ENCODE results near the gene EBF3. TPM values are rescaled to one million over a fixed set of nuclear protein-coding genes. Genes with fewer than 3 reads are reported as not detected.
"Not testable (repeated sequence)": the region's sequence is repeated elsewhere in the genome, so short reads cannot be mapped to it uniquely, and the experiment has no call there.

EBF3 gene
- total RNA-seq, 1 donor from 2014 or later = not detected

DNA sequence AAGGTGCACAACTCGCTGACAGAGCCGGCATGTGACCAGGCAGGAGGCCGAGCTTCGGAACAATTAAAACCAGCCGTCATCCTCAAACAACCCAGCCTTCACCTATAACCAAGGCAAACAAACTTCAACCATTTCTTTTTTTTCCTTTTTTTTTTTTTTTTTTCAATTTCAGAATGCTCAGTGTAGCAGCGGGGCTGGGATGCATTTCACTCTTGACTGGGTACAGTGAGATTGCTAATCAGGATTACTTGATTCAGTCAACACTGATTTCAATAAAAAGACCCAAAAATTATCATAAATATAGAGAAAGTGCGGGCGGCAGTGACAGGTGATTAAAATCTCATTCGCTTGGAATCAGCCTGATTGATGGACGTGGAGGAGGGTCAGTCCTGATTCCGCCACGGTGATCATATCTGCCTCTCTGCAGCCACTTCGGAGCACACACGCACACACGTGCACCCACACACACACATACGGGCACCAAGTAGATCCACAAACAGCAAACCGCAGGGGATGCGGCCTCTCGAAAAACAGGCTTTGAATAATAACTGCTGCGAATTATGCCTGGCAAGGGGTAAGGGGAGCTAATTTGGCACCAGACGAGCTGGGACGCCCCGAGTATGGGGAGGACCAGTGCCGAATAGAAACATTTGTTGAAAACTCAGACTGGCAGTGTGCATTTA is 31.2 kb downstream of the EBF3 start:
- DNase-seq (ENCODE audit: low spot score) (no peak), ATAC-seq (no peak)

- ATAC-seq (no peak), DNase-seq (ENCODE audit: low spot score) (no peak)
Observed at GRCh38 chr10:129932182-129932581, 31.9 kb downstream of the EBF3 start.

DNA sequence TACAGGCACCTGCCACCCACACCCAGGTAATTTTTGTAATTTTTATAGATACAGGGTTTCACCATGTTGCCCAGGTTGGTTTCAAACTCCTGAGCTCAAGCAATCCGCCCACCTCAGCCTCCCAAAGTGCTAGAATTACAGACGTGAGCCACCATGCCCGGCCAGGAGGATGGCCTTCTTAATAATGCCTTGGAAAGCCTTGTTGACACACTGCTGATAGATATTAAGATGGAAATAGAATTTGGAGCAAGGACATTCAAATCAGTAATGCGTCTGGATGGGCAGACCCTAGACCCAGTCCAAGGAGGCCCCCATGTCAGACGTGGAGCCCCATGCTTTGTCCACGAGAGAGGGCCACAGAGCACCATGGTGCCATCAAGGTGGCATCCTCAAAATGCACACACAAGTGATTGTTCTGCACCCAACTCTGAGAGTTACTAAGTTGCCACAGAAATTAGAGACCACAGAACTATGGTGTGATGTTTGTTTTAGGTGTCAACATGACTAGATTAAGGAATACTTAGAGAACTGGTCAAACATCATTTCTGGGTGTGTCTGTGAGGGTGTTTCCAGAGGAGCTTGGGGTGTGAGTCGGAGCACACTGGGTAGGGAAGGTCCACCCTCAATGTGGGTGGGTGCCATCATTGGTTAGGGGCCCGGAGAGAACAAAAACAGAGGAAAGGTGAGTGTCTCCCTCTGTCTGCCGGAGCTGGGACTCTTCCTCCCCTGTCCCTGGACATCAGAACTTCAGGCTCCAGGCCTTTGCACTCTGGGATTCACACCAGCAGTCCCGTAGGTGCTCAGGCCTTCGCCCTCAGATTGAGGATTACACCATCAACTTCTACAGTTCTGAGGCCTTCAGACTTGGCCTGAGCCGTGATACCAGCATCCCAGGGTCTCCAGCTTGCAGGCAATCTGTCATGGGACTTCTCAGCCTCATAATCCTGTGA is 34.5 kb downstream of the EBF3 start:
- no peak for ATAC-seq
- DNase-seq (ENCODE audit: low spot score) = no peak

DNA sequence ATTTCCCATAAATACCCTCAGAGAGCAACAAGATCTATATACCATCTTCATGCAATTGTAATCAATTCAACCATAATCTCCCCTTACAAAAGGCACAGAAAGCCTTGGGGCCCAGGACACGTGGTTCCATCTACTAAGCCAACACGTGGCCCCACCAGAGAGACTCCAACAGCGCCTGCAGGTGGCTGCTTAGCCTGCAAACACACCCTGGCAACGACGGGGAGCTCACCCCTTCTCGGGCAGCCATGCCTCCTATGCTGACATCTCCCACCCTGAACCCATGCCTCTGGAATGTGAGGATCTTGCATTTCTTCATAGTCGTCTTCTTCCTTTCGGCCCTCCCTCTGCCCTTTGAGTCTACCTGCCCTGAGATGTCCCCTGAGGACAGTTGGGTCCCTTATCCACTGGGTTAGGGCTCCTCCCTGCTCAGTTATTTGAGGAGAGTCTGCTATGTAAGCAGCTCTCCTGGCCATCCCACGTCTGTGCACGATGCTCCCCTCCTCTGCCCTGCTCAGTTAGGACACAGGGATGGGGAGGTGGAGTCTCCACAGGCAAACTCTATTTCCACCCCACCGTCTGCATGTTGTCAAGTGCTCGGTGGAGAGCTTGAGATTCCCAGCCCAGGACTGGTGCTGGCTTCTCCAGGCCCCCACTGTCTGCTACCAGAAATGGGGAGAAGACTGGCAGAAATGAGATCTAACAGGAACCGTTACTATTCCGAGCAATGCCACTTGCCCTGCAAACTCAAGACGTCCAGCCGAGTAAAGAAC is 36.5 kb downstream of the EBF3 start:
- DNase-seq (ENCODE audit: low spot score) = no peak
- ATAC-seq = no peak

DNA sequence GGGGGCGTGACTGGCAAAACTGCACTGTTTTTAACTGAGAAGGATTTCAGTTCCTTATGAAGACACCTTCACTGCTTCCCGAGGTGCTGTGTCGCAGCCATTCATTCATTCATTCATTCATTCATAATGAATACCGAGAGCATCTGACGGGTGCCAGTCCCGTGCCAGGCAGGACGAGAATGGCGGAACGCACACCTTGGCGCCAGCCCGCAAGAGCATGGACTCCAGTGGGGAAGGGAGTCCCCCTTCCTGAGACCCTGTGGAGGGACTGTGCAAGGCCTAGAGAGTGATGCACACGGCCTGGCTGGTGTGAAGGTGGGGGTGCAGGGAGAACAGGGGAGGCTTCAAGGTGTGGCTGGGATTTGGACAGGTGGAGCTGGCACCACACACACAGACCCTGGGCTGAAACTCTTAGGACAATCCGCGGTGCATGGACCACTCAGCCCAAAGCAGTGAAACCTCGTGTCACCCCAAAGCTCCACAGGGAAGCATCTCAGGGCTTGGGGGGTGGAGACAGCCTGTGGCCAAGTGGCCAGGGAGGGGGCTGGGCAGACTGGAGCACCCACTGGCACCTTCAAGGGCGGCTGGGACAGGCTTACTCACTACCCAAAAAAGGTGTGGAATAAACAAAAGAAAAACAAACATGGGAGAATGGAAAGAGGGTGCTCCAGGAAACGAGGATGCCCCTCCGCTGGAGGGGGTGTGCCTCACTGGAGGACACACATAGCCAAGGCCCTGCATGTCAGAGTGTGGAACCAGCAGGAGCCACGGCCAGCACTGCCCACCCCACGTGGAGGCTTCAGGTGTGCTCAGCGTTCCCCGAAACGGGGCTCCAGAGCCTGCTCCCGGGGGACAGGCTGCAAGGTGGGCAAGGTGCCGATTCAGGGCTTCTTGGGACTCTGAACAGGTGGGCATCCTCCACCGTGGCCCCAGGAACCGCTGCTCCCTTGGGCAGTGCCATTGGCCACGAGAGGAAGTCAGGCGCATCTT is 37.7 kb downstream of the EBF3 start:
- no peak for ATAC-seq
- no peak for DNase-seq (ENCODE audit: low spot score)

DNA sequence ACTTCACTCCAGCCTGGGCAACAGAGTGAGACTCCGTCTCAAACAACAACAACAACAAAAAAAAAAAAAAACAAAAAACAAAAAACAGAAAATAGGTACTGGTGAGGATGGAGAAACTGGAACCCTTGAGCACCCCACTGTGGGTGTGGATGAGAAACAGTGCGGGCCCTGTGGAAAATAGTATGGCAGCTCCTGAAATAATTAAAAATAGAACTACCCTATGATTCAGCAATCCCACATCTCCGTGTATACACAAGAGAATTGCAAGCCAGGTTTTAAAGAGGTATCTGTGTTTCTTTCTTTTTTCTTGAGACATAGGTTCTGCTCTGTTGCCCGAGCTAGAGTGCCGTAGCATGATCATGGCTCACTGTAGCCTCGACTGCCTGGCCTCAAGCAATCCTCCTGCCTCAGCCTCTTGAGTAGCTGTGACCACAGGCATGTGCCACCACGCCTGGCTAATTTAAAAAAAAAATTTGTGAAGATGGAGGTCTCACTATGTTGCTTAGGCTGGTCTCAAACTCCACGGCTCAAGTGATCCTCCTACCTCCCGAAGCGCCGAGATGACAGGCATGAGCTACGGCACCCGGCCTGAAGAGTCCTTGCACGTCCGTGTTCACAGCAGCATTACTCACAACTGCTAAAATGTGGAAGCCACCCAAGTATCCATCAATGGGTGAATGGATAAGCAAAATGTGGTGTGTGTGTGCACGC is 39.5 kb downstream of the EBF3 start:
- no peak for DNase-seq (ENCODE audit: low spot score)
- no peak for ATAC-seq

DNA sequence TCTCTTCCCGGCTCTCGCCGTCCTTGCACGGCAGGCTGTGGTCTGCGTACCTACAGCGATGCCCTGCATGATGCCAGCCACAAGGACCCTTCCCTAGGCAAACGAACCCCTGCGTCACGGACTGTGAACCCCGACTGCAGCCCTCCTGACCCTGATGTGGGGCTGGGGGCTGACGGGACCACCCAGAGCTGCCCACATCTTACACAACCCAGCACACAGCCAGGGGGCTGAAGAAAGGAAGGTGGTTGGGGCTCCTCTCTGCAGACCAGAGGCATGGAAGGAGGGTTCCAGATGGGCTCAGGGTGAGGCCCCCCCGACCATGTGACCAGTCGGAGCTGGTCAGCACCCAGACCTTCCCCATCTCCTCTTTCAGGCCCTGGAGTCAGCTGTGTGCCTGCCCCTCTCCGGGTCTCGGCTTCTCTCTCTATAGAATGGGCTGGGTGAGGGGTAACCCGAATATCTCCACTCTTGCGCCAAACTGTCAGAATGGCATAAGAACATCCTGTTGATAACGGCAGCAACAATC is 41.4 kb downstream of the EBF3 start:
- no peak for DNase-seq (ENCODE audit: low spot score)
- ATAC-seq = no peak

- DNase-seq (ENCODE audit: low spot score) (no peak), ATAC-seq (no peak)
Observed at GRCh38 chr10:129921801-129922597, 42.1 kb downstream of the EBF3 start.

DNA sequence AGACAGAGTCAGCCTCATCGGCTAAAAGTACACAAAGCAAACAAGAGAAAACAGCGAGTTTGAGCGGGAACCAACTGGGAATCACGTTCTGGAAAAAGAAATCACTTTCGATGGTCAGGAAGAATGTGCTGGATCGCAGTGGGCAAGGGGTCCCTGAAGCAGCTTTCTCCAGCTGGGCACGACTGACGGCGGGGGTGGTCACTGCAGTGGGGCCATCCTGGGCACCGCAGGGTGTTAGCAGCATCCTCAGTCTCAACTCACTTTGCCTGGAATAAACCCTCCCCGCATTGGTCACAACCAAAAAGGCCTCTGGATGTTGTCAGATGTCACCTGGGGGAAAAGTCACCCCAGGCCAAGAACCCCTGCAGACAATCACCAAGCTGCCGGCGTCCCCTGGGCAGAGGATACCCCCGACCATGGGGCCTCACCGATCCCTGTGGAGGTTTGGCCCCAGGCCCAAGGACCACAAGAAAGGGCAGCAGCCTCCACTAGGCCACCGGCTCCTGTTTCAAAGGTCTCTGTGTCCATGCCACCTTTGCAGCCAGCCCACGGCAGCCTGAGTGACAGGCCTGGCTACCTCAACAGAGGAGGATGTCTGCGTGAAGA is 42.9 kb downstream of the EBF3 start:
- DNase-seq (ENCODE audit: low spot score) (no peak), ATAC-seq (no peak)

GRCh38 chr10:129920187-129920586 is 43.9 kb downstream of the EBF3 start:
- ATAC-seq; DNase-seq (ENCODE audit: low spot score): not testable (repeated sequence)

DNA sequence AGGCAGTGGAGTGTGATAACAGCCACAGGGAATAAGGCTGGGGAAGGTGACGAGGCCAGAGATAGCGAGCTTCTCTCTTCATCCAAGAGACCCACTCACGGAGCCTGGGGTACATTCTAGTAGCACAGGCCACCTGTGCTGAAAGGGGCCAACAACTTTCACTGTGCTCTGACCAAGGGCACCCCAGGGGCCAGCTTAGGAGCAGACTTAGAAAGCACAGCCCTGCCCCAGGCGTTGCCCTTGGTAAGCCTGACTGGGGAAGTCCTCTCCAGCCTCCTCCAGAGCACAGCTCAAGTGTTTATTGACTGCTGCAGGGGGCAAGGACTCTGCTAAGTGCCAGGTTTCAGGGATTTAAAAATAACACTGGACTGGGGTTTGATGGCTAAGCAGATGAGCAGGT is 44.7 kb downstream of the EBF3 start:
- DNase-seq (ENCODE audit: low spot score) (no peak), ATAC-seq (no peak)

DNA sequence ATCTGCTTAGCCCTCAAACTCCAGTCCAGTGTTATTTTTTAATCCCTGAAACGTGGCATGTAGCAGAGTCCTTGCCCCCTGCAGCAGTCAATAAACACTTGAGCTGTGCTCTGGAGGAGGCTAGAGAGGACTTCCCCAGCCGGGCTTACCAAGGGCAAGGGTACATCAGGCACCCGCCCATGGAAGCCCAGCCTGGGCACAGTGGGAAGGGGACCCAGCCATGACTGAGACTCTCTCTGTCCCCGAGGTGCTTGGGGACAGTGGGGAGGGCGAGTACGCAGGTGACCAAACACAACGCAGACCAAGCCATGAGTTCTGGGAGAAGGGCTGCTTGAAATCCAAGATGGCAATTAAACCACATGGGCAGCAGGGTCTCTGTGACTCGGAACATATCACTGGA is 45.2 kb downstream of the EBF3 start:
- DNase-seq (ENCODE audit: low spot score) (no peak), ATAC-seq (no peak)

DNA sequence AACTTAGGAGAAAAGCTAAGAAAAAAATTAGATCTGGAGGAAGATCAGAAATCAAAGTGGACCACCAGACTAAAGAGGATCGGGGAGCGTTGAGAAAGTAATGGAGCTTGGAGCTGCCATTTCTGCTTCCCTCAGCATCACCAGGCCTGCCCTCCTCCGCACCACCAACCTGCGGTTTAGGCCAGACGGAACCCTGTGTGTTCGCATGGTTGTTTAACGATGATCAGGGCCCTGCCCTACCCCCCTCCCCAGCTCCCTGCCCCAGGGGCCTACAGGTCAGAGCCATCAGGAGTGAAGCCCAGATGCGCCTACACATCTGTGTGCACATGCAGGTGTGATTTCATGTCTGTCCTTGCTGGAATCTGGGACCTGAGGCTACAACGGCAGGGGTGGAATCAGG is 45.7 kb downstream of the EBF3 start:
- no peak for ATAC-seq
- no peak for DNase-seq (ENCODE audit: low spot score)

DNA sequence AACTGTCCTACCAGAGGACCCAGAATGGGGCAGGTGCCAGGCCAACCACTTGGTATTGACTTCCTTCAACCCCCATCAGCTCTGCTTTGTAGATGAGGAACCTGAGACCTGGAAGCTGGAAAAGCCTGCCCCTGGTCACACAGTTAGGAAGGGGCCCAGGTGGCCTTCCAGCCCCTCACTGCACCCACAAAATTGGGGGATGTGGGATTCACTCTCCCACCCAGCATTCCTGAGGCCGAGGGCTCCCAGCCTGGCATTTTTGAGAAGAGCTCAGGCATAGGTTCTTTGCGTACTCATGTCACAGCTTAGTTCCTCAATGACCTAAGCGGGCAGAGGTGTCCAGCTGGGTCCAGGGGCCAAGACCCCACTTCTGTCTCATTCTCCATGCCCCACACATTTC is 46.1 kb downstream of the EBF3 start:
- ATAC-seq (no peak), DNase-seq (ENCODE audit: low spot score) (no peak)

DNA sequence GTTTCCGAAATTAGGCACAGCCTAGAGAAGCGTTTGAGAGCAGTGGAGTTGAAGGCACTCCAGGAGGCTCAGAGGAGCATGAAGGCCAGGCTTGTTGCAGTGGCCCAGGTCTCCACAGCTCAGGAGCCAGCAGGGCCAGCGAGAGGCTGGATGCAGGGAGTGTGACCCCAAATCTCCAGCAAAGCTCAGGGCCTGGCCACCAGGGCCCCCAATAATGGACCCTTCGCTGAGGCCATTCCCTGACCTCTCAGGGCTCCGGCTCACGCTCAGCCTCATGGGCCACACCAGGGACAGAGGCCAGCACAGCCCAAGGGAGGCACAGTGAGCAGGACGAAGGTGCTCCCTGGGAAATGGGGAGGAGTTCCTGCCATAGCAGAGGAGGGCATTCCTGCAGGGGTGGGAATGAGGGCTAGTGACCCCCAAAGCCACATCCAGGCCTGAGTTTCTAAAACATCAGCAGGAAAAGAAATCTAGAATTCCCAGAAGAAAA is 47.5 kb downstream of the EBF3 start:
- no peak for DNase-seq (ENCODE audit: low spot score)
- no peak for ATAC-seq

GRCh38 chr10:129915526-129916378 is 48.3 kb downstream of the EBF3 start:
- DNase-seq (ENCODE audit: low spot score) = no peak

DNA sequence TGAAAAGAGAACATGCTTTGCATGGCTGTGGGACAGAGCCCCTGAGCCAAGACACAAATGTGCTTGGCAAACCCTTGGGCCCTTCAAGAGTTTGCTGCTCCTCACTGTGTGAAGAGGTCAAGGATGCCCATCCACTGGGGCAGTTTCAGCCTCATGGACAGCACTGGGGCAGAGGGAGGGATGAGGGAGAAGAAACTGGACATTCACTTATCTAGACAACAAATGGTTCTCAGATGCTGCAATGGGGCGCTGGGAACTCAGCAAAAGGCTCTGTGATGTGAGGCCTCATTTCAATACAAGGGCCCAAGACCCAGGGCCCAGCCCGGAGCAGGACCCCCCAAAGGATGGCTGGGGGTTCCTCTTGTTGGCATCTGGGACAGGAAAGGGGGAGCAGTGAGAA is 49.1 kb downstream of the EBF3 start:
- ATAC-seq = no peak

More at GRCh38 chr10:129915526-129916378, 48.3 kb downstream of the EBF3 start:
- ATAC-seq = no peak

More for the DNA sequence above, 49.1 kb downstream of the EBF3 start:
- no peak for DNase-seq (ENCODE audit: low spot score)

Data from left lobe of liver (tissue), 2 donors.